ENCODE results near the gene ALAD.
"Not testable (repeated sequence)": the region's sequence is repeated elsewhere in the genome, so short reads cannot be mapped to it uniquely, and the experiment has no call there.

- TF ChIP-seq EZH2 (IDR thresholded peaks at IDR 0.05; ENCODE audit: insufficient read depth, poor library complexity, severe bottlenecking); EZH2phosphoT487 (IDR thresholded peaks at IDR 0.05; ENCODE audit: insufficient read depth, low read depth): not testable (repeated sequence)
Observed at GRCh38 chr9:113406873-113407511, 5.9 kb upstream of the ALAD start.

All from GM23248 (cell line).